ENCODE measurements around the gene MYL6. TPM values are rescaled to one million over a fixed set of nuclear protein-coding genes. Genes with fewer than 3 reads are reported as not detected.

Gene MYL6
- total RNA-seq, 1 experiment from 2014 or later = 1,024 TPM

DNA sequence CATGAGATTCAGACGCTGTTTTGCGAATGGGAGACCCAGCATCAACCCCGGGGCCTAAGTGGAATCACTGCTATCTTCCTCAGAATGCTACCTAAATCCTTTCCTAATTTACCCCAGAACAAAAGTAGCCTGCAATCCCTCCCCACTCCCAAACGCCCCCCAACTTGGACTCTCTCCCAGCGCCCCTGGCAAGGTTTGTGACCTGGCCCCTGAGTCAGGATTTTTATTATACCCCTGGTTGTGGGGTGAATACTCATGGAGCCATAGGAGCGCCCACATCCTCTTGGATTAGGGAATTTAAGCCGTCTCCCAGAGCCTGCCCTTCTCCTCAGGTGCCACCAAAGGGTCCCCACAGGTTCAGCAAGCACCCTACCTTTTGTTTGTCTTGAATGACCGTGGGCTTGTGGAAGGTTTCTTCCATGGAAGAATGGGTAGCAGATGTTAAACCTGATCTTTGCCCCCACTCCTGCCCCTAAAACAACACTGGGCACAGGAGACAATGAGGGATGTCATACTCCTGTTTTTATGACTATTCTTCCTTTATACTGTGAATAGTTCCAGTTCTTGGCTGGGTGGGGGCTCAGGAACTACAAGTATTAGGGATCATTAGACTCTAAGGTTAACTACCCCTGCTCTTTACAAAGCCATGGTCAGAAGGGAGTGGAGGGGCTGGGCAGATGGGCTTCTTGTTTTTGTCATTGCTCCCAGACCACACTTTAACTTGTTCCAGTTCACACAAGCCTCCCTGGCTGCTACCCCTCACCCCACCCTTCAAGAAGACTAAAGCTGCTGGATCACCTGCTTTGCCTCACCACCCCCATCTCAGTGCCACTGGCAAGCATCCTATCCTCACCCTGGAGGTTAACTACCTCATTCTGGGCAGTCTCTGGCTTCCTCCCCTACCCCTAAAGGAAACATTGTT, 5.1 kb upstream of the MYL6 start:
- Histone ChIP-seq H3K27me3 (ENCODE audit: control insufficient read depth, insufficient read depth, low read length) (no peaks in the 10 kb centered on the region), H3K4me3 (ENCODE audit: low read depth in 2 of 2, low read length in 2 of 2) (peak overlapping the region; percentile 66), H3K9me3 (ENCODE audit: control insufficient read depth, insufficient read depth, low read depth, low read length) (no peaks in the 10 kb centered on the region), H3K36me3 (ENCODE audit: control insufficient read depth, insufficient read depth, low read length) (peaks cover 3% of the 10 kb centered on the region; the same call in 1 of the 2 replicates), H3K4me1 (ENCODE audit: control insufficient read depth, insufficient read depth, low read length) (peaks cover 28% of the 10 kb centered on the region), H3K27ac (ENCODE audit: low read length) (peak overlapping the region; percentile 93)
- ChIA-PET POLR2A (no interaction called here), CTCF (no interaction called here)
- no peak for DNase-seq (ENCODE audit: low read depth, low spot score)
- in situ Hi-C loops (cut with HindIII; ENCODE audit: low pct_unique_long_range_greater_than_20kb, low sequenced_read_pairs) = no loop called here
- BruUV-seq (replicated peaks) = TSS peak; percentile 80
- intact Hi-C loops (cut with micrococcal nuclease; ENCODE audit: unreplicated experiment) = no loop called here
- TF ChIP-seq POLR2AphosphoS5 (IDR thresholded peaks at IDR 0.05; ENCODE audit: low read depth, low read length) = no peak
- TF ChIP-seq, protein P1, sequence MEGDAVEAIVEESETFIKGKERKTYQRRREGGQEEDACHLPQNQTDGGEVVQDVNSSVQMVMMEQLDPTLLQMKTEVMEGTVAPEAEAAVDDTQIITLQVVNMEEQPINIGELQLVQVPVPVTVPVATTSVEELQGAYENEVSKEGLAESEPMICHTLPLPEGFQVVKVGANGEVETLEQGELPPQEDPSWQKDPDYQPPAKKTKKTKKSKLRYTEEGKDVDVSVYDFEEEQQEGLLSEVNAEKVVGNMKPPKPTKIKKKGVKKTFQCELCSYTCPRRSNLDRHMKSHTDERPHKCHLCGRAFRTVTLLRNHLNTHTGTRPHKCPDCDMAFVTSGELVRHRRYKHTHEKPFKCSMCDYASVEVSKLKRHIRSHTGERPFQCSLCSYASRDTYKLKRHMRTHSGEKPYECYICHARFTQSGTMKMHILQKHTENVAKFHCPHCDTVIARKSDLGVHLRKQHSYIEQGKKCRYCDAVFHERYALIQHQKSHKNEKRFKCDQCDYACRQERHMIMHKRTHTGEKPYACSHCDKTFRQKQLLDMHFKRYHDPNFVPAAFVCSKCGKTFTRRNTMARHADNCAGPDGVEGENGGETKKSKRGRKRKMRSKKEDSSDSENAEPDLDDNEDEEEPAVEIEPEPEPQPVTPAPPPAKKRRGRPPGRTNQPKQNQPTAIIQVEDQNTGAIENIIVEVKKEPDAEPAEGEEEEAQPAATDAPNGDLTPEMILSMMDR (IDR thresholded peaks at IDR 0.05) = no peak
- TF ChIP-seq SIN3A (IDR thresholded peaks at IDR 0.05; ENCODE audit: borderline replicate concordance, insufficient read depth, low read depth, low read length) = no peak
- TF ChIP-seq TCF7L2 (IDR thresholded peaks at IDR 0.05; ENCODE audit: low read depth, low read length) = no peak
- TF ChIP-seq, protein P2, sequence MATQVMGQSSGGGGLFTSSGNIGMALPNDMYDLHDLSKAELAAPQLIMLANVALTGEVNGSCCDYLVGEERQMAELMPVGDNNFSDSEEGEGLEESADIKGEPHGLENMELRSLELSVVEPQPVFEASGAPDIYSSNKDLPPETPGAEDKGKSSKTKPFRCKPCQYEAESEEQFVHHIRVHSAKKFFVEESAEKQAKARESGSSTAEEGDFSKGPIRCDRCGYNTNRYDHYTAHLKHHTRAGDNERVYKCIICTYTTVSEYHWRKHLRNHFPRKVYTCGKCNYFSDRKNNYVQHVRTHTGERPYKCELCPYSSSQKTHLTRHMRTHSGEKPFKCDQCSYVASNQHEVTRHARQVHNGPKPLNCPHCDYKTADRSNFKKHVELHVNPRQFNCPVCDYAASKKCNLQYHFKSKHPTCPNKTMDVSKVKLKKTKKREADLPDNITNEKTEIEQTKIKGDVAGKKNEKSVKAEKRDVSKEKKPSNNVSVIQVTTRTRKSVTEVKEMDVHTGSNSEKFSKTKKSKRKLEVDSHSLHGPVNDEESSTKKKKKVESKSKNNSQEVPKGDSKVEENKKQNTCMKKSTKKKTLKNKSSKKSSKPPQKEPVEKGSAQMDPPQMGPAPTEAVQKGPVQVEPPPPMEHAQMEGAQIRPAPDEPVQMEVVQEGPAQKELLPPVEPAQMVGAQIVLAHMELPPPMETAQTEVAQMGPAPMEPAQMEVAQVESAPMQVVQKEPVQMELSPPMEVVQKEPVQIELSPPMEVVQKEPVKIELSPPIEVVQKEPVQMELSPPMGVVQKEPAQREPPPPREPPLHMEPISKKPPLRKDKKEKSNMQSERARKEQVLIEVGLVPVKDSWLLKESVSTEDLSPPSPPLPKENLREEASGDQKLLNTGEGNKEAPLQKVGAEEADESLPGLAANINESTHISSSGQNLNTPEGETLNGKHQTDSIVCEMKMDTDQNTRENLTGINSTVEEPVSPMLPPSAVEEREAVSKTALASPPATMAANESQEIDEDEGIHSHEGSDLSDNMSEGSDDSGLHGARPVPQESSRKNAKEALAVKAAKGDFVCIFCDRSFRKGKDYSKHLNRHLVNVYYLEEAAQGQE (IDR thresholded peaks at IDR 0.05; ENCODE audit: insufficient read depth in 1 of 2, low read depth in 2 of 2, low read length in 1 of 2) = no peak
- ATAC-seq = no peak

DNA sequence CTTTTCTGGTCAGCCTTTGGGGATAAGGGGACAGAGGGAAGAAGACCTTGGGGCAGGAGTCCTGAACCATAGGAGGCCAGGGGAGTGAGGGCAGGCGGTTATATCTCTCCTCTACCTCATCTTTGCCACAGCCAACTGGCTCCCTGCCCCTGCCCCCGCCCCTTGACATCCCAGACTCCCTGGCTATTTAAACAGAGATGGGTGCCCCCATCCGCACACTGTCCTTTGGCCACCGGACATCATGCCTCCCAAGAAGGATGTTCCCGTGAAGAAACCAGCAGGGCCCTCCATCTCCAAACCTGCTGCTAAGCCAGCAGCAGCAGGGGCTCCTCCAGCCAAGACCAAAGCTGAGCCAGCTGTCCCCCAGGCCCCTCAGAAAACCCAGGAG, 4.5 kb upstream of the MYL6 start:
- H3K4me1 ChIP-seq (ENCODE audit: control insufficient read depth, insufficient read depth, low read length) = peaks cover 28% of the 10 kb centered on the region
- H3K4me3 ChIP-seq (ENCODE audit: low read depth in 2 of 2, low read length in 2 of 2) = peak overlapping the region in 1 of 2 experiments; percentile 66; a peak in 1 of 4 replicates
- no peaks in the 10 kb centered on the region for H3K9me3 ChIP-seq (ENCODE audit: control insufficient read depth, insufficient read depth, low read depth, low read length)
- CTCF ChIA-PET = no interaction called here
- BruUV-seq (replicated peaks) = no TSS peak
- DNase-seq (ENCODE audit: low read depth, low spot score) (no peak), ATAC-seq (no peak)
- peaks cover 5% of the 10 kb centered on the region; the same call in 1 of the 2 replicates for H3K36me3 ChIP-seq (ENCODE audit: control insufficient read depth, insufficient read depth, low read length)
- intact Hi-C loops (cut with micrococcal nuclease; ENCODE audit: unreplicated experiment) = no loop called here
- H3K27me3 ChIP-seq (ENCODE audit: control insufficient read depth, insufficient read depth, low read length) = no peaks in the 10 kb centered on the region
- TF ChIP-seq, protein P2 (IDR thresholded peaks at IDR 0.05; ENCODE audit: insufficient read depth in 1 of 2, low read depth in 2 of 2, low read length in 1 of 2) = no peak
- no peak for TF ChIP-seq POLR2AphosphoS5 (IDR thresholded peaks at IDR 0.05; ENCODE audit: low read depth, low read length)
- TF ChIP-seq SIN3A (IDR thresholded peaks at IDR 0.05; ENCODE audit: borderline replicate concordance, insufficient read depth, low read depth, low read length) = no peak
- no peak for TF ChIP-seq TCF7L2 (IDR thresholded peaks at IDR 0.05; ENCODE audit: low read depth, low read length)
- TF ChIP-seq, protein P1 (IDR thresholded peaks at IDR 0.05) = no peak
- peak overlapping the region; percentile 93 for H3K27ac ChIP-seq (ENCODE audit: low read length)
- in situ Hi-C loops (cut with HindIII; ENCODE audit: low pct_unique_long_range_greater_than_20kb, low sequenced_read_pairs) = no loop called here
- POLR2A ChIA-PET = no interaction called here

Measured in Panc1 (cell line).